Glomerular visceral epithelial cell (primary cell): ENCODE data around the gene MPLKIP.
"Not testable (repeated sequence)": the region's sequence is repeated elsewhere in the genome, so short reads cannot be mapped to it uniquely, and the experiment has no call there.

Experiments
- DNase-seq: peaks from one replicate; pipeline ENCODE4 v3.0.0-alpha.2; 2016; ENCODE audit errors: extremely low spot score

MPLKIP gene

DNA sequence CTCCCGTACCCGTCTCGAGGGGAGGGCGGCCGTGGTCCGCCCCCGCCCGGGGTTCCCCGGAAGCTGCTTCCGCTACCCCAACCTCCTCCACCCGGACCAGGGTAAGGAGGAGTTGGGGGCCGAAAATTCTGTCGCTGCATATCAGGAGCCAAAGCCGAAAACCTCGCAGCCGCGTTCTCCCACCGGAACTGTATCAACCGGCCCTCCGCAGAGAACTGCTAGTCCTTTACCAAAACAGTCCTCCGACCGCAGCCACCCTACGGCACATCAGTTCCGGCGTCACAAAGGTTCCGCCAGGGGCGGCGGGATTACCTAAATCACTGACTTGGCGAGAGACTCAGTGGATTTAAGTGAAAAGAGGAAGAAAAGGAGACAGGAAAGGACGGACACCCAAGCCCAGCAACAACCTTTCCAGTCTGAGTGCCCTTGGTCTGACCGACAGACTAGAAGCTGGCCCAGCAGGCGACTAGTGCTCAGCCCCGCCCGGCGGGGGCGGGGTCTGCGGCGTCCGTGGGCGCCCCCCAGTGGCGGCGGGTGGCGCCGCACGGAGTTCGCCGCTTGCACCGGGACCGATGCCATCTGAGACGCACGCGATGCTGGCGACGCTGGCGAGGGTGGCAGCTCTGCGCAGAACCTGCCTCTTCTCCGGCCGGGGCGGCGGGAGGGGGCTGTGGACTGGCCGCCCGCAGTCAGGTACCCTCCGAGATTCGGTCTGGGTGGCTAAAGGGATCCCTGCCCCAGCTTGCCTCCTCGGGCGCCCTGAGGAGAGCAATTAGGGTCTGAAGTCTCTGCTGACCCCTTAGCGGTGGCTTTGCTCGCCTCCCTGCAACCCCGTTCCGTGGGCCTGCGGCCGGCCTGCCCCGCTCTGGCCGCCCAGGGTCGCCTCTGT lies at the start of gene MPLKIP, which contains the start of gene SUGCT:
MPLKIP (minus strand) TSS at position 195 of the 889 bp plus-strand sequence; CDS start at position 140, 55 bp downstream.
SUGCT (plus strand) TSS at position 578 of the 889 bp plus-strand sequence.
- peak; percentile 86 for DNase-seq

DNA sequence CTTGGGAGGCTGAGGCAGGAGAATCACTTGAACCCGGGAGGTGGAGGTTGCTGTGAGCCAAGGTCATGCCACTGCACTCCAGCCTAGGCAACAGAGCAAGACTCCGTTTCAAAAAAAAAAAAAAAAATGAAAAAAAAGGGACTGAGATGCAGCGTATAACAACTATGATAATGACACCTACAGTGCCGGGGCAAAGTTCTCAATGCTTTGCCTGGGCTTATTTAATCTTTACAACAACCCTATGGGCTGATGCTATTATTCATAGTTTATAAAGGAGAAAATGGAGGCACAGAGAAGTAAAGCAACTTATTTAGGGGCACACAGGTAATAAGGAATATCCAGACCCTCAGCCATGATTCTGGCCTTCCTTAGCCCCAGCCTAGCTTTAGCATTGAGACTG lies 48.0 kb upstream of the MPLKIP start:
- no peak for DNase-seq

- DNase-seq, result no peak
Observed at GRCh38 chr7:40177071-40177470, 42.6 kb upstream of the MPLKIP start.

DNA sequence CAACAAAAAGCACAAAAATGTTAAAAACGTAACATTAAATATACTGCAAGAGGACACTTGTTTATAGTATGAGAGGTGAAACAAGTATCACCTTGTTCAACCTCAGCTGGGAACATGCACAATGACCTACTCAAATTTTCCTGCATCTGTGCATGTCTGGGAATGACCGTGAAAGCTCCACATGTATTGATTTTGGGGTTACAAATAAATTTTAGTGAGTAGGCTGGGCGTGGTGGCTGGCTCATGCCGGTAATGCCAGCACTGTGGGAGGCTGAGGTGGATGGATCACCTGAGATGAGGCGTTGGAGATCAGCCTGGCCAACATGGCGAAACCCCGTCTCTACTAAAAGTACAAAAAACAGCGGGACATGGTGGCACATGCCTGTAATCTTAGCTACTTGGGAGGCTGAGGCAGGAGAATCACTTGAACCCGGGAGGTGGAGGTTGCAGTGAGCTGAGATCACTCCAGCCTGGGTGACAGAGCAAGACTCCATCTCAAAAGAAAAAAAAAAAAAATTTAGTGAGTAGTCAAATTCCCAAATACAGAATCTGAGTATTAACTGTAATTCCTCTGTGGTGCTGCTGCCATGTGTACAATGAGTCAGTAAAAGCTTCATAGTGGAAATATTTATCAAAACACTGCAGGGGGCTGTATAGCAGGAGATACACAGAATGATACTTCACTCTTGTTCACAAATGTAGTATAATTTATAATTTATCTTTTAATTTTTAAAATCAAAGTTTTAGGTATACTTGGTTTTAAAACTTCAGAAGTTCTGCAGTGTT lies 41.5 kb upstream of the MPLKIP start:
- no peak for DNase-seq

GRCh38 chr7:40175256-40175655 lies 40.8 kb upstream of the MPLKIP start:
- DNase-seq, result not testable (repeated sequence)

GRCh38 chr7:40173121-40173520 lies 38.7 kb upstream of the MPLKIP start:
- not testable (repeated sequence) for DNase-seq

- DNase-seq, result not testable (repeated sequence)
Observed at GRCh38 chr7:40168266-40168665, 33.8 kb upstream of the MPLKIP start.

- no peak for DNase-seq
Observed at GRCh38 chr7:40167291-40167690, 32.9 kb upstream of the MPLKIP start.

DNA sequence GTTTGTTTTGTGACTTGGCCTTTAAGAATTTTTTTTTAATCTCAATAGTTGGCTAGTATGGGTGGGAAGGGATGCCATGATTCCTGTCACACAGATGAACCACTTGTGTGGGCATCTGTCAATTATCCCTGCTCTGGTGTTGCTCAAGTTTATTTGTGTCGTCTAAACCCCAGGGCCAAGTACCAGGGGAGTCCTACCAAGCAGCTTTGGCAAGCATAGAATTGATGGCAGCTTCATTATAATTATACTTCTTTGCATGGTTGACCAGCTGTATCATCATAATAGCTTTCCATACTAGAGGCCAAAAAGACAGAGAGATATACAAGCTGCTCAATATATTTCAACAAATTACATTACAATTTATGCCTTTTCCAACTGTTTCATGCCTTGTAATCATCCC lies 30.8 kb upstream of the MPLKIP start:
- no peak for DNase-seq

DNA sequence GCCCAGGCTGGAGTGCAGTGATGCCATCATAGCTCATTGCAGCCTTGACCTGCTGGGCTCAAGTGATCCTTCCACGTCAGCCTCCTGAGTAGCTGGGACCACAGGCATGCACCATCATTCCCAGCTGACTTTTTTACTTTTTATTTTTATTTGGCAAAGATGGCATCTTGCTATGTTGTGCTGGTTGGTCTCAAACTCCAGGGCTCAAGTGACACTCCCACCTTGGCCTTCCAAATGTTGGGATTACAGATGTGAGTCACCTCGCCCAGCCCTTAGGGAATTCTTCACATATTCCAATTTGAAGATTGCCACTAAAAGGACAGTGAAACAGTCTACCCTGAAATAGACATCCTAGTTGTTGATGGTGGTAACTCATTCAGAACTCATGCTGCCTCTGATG lies 28.1 kb upstream of the MPLKIP start:
- no peak for DNase-seq

- DNase-seq, result no peak
Observed at GRCh38 chr7:40156988-40157387, 22.6 kb upstream of the MPLKIP start.

DNA sequence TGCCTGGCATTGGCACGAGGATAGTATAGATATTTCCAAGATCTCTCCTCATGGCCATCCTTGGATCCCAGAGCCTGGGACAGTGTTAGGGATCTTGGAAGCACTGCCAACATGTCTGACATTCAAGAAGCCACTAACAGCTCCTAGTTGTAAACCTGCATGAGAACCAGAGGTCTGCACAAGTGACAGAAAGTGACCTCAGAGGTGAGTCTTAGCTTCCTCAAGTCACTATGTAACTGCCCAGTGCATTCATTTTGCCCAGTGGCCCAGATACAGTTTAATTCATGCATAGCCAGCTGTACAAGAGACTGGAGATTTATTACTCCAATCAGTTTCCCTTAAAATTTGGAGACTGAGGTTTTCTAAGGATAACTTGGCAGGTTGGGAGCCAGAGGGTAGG lies 17.1 kb upstream of the MPLKIP start:
- no peak for DNase-seq

GRCh38 chr7:40148671-40149070 lies 14.2 kb upstream of the MPLKIP start:
- no peak for DNase-seq

GRCh38 chr7:40148247-40148580 lies 13.8 kb upstream of the MPLKIP start:
- DNase-seq, result not testable (repeated sequence)

- peak; percentile 80 for DNase-seq
Observed at GRCh38 chr7:40147371-40148246, 13.2 kb upstream of the MPLKIP start.

DNA sequence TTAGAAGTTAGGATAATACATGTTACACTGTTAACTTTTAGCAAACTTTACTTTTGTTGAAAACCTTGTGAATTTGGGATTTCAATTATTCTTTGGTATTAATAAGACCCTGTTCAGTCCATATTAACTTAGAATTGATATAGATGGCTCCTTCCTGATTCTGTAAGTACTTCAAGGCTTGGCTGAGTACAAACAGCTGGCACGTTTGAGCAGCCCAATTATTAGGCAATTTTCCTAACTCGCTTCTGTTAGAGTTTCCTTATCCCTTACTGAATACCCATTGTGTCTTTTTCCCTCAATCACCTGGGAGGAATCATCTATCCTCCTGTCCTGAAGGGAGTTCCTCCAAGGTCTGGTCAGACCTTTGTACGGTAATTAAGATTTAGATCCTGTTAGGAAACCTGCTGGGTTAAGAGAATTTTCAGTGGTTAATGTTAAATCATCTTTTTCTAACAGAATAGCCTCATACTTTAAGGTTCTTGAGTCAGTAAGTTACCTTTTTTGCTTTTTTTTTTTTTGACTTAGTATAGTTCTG lies 11.2 kb upstream of the MPLKIP start:
- not testable (repeated sequence) for DNase-seq

DNA sequence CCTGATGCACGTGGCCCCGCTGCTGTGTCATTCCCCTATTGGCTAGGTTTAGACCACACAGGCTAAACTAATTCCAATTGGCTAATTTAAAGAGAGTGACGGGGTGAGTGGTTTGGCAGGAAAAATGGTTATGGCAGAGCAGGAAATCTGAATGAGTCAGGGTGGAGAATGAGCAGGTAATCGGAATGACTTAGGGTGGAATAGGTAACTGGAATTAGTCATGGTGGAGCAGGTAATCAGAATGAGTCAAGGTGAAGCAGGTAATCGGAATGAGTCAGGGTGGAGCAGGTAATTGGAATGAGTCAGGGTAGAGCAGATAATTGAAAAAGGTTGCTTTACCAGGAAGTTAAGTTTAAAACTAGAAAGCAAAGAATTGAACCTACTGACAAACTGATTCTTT lies 7.5 kb upstream of the MPLKIP start:
- not testable (repeated sequence) for DNase-seq

- not testable (repeated sequence) for DNase-seq
Observed at GRCh38 chr7:40139891-40140290, 5.5 kb upstream of the MPLKIP start.

- DNase-seq, result no peak
Observed at GRCh38 chr7:40138973-40139372, 4.6 kb upstream of the MPLKIP start.

DNA sequence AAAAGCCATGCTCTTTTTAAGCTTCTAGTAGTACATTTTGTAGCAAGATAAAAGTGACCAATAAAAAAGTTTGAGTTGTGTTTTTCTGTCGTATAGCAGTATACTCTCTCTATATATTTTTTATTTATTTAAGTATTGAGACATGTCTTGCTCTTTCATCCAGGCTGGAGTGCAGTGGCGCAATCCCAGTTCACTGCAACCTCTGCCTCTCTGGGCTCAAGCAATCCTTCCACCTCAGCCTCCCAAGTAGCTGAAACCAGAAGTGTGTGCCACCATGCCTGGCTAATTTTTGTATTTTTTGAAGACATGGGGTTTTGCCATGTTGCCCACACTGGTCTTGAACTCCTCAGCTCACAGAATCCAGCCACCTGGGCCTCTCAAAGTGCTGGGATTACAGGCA lies 3.1 kb upstream of the MPLKIP start:
- no peak for DNase-seq

DNA sequence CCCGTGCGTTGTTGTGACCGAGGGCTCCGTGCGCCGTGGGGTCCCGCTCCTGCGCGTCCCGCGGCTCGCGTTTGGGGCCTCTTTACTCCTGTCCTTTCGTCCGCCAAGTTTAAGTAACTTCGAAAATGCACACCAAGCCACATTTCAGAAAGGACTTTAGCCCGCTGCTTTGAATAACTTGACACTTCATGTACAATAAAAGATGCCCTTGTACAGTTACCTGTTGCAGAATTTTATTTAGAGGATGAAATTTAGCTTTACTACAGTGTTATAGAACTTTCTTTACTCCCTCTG lies 842 bp upstream of the MPLKIP start:
- DNase-seq, result no peak
